ENCODE measurements around the gene SEL1L.

SEL1L gene

GRCh38 chr14:81423504-81423903 is 110.1 kb downstream of the SEL1L start:
- H3K4me2 ChIP-seq (ENCODE audit: low read length) = no peak overlapping the region
- no peaks in the 10 kb centered on the region for H3K4me1 ChIP-seq (ENCODE audit: insufficient read depth, low read length, severe bottlenecking)
- H3K9ac ChIP-seq (ENCODE audit: low read length) = no peak overlapping the region
- H3K4me3 ChIP-seq (ENCODE audit: low read depth, low read length, poor library complexity, severe bottlenecking) = no peak overlapping the region
- H3K27me3 ChIP-seq (ENCODE audit: insufficient read depth, low read length) = no peaks in the 10 kb centered on the region
- H2AFZ ChIP-seq (ENCODE audit: low read length) = no peak overlapping the region
- H3K27ac ChIP-seq (ENCODE audit: low read depth, low read length, poor library complexity, severe bottlenecking) = no peak overlapping the region
- no peaks in the 10 kb centered on the region for H4K20me1 ChIP-seq (ENCODE audit: insufficient read depth, low read length)
- no peaks in the 10 kb centered on the region for H3K9me2 ChIP-seq (ENCODE audit: low read depth, low read length)
- H3F3A ChIP-seq (ENCODE audit: insufficient read depth, low read length) = no peaks in the 10 kb centered on the region
- H3K79me2 ChIP-seq (ENCODE audit: insufficient read depth, low read length) = no peaks in the 10 kb centered on the region
- TF ChIP-seq EZH2 (IDR thresholded peaks at IDR 0.05; ENCODE audit: borderline replicate concordance, low read length) = no peak
- TF ChIP-seq, protein P1, sequence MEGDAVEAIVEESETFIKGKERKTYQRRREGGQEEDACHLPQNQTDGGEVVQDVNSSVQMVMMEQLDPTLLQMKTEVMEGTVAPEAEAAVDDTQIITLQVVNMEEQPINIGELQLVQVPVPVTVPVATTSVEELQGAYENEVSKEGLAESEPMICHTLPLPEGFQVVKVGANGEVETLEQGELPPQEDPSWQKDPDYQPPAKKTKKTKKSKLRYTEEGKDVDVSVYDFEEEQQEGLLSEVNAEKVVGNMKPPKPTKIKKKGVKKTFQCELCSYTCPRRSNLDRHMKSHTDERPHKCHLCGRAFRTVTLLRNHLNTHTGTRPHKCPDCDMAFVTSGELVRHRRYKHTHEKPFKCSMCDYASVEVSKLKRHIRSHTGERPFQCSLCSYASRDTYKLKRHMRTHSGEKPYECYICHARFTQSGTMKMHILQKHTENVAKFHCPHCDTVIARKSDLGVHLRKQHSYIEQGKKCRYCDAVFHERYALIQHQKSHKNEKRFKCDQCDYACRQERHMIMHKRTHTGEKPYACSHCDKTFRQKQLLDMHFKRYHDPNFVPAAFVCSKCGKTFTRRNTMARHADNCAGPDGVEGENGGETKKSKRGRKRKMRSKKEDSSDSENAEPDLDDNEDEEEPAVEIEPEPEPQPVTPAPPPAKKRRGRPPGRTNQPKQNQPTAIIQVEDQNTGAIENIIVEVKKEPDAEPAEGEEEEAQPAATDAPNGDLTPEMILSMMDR (IDR thresholded peaks at IDR 0.05; ENCODE audit: low read length) = no peak
- H3K36me3 ChIP-seq (ENCODE audit: insufficient read depth, low read length) = no peaks in the 10 kb centered on the region
- no peaks in the 10 kb centered on the region for H3K9me3 ChIP-seq (ENCODE audit: low read length)

Measured in OCI-LY1 (cell line).